ENCODE results near the gene PCDH7. TPM values are rescaled to one million over a fixed set of nuclear protein-coding genes. Genes with fewer than 3 reads are reported as not detected.

PCDH7 gene
- total RNA-seq (2022; extraction: Qiagen RNA extraction; ENCODE audit: low read depth): 0.09 to 0.20 TPM (median 0.12 TPM) in 5 replicates

GRCh38 chr4:30720021-30720660 is at the start of gene PCDH7:
Gene PCDH7 (plus strand): TSS chr4:30720369. CDS start chr4:30721423, 1,054 bp downstream.

Data from A549 treated with ZK216348 at 1 μM for 4 hours (cell line).